Heart left ventricle (tissue), 13 donors: ENCODE results near the gene NLE1.

Experiments used
- CTCF ChIP-seq, 12 donors: fragments of 200-600 bp; sonication (generic) in 4 of 12; IDR thresholded peaks; one replicate each; pipeline versions ENCODE4 v1.5.0 to v1.8.0; 2018 to 2022; ENCODE audit warnings: antibody characterized with exemption in 12 of 12, mild to moderate bottlenecking in 5 of 12
- POLR2A ChIP-seq, 2 donors: fragments of 450-650 bp; IDR thresholded peaks; one replicate each; pipeline ENCODE4 v1.6.1; 2017; ENCODE audit warnings: antibody characterized with exemption in 2 of 2, mild to moderate bottlenecking in 2 of 2, moderate library complexity in 2 of 2
- donor health status: ischemic (EF 13 %, LVEDD 7.1; RV severe dilation, severe dysfunction).
- donor health status: DM: no; HTN: yes; CAD: no.
- donor health status: DM: no; HTN: no; CAD: no.
- donor health status: ischemic (EF 25% LVEDD 6.9; RV normal size, moderate dysfunction).
- donor health status: ischemic (EF 25% LVEDD 5.7; RV mildly dilated, moderate dysfunction).
- donor health status: ischemic (EF 35%, LVEDD 5.7; RV mildly dilated, moderate dysfunction).
- donor health status: nonischemic (EF 11% LVEDD 7.7; RV severe dilation, severe dysfunction).
- donor health status: DM: yes; HTN: yes; CAD: no.
- donor health status: PGD.
- donor health status: ischemic (EF 29% LVEDD 5.4; RV normal size, mild dysfunction).
- donor health status: nonischemic (EF 23%, LVEDD 6.1; RV moderate dilation, normal function).

- TF ChIP-seq CTCF (IDR thresholded peaks at IDR 0.05) (no peak), POLR2A (IDR thresholded peaks at IDR 0.05) (no peak)
Observed at GRCh38 chr17:35159940-35160339, 17.8 kb upstream of the NLE1 start.
